Measurements from ENCODE around the gene RIPOR3. TPM values are rescaled to one million over a fixed set of nuclear protein-coding genes. Genes with fewer than 3 reads are reported as not detected.

RIPOR3 gene
- total and polyA plus RNA-seq, 9 of the 15 experiments (the other 6 are each of a cell fraction or from before 2014, with no cell fraction given), result 3.3 to 62.7 (median 21.4) TPM

DNA sequence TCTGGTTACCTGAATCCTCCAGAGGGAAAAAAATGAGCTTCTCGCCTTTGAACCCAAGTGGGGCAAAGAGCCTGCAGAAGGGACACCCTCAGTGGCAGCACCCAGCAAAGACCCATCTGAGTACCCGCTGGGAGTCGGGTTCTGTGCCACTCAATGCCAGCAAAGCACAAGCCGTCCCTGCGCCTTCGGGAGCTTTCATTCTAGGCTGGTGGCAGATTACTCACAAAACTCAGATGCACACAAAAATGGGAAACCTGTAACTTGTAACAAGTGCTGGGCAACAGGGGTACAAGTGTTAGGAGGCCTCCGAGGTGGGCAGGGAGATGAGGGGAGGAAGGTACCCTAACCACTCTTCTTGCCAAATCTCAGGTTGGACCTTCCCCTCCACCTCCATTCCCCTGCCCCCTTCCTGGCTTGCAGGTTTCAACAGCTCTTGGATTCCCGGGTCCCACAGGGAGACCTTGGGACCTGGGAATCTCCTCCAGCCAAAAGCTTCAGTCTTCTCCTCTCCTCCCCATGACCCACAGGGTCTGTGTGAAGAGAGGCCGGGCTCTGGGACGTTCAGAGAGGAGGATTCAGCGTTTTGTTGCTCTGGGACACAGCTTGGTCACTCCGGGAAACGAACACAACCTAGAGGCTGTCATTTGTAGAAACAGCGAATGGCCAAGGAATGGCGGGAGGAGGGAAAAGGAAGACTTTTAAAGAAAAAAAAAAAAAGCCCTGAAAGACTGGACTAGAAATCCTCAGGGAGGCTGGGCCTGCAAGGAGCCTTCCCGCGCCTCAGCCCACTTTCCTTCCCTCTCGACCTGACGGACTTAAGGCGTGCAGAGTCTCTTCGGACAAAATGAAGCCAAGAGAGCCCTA, 38.8 kb upstream of the RIPOR3 start (continued):
- TF ChIP-seq, protein P1, sequence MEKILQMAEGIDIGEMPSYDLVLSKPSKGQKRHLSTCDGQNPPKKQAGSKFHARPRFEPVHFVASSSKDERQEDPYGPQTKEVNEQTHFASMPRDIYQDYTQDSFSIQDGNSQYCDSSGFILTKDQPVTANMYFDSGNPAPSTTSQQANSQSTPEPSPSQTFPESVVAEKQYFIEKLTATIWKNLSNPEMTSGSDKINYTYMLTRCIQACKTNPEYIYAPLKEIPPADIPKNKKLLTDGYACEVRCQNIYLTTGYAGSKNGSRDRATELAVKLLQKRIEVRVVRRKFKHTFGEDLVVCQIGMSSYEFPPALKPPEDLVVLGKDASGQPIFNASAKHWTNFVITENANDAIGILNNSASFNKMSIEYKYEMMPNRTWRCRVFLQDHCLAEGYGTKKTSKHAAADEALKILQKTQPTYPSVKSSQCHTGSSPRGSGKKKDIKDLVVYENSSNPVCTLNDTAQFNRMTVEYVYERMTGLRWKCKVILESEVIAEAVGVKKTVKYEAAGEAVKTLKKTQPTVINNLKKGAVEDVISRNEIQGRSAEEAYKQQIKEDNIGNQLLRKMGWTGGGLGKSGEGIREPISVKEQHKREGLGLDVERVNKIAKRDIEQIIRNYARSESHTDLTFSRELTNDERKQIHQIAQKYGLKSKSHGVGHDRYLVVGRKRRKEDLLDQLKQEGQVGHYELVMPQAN (IDR thresholded peaks at IDR 0.05; ENCODE audit: borderline replicate concordance), result peak; percentile 20; the same call in 1 of the 2 replicates
- TF ChIP-seq ZFX (CRISPR knock-in tag; IDR thresholded peaks at IDR 0.05) (0 out of 2 replicates have a peak, but pooled peaks have one; percentile 51), ZNF408 (CRISPR knock-in tag; IDR thresholded peaks at IDR 0.05; ENCODE audit: low read depth) (no peak), RFX1 (IDR thresholded peaks at IDR 0.05) (peak; percentile 61), SIN3A (IDR thresholded peaks at IDR 0.05; ENCODE audit: borderline replicate concordance in 2 of 2, control insufficient read depth in 1 of 2, low read depth in 2 of 2, low read length in 2 of 2) (peak in 1 of 2 experiments; percentile 48; a peak in 1 of 4 replicates), KLF6 (CRISPR knock-in tag; IDR thresholded peaks at IDR 0.05; ENCODE audit: borderline replicate concordance) (no peak), ARID1B (IDR thresholded peaks at IDR 0.05) (no peak), CHD2 (IDR thresholded peaks at IDR 0.05; ENCODE audit: low read depth, low read length) (no peak), POU5F1 (IDR thresholded peaks at IDR 0.05; ENCODE audit: borderline replicate concordance, low read depth, low read length, partially characterized antibody) (no peak), XRCC3 (IDR thresholded peaks at IDR 0.05) (no peak), ZBTB8A (IDR thresholded peaks at IDR 0.05; ENCODE audit: partially characterized antibody) (no peak), SMAD4 (CRISPR knock-in tag; conservative IDR thresholded peaks at IDR 0.05) (no peak)
- TF ChIP-seq, protein P2, sequence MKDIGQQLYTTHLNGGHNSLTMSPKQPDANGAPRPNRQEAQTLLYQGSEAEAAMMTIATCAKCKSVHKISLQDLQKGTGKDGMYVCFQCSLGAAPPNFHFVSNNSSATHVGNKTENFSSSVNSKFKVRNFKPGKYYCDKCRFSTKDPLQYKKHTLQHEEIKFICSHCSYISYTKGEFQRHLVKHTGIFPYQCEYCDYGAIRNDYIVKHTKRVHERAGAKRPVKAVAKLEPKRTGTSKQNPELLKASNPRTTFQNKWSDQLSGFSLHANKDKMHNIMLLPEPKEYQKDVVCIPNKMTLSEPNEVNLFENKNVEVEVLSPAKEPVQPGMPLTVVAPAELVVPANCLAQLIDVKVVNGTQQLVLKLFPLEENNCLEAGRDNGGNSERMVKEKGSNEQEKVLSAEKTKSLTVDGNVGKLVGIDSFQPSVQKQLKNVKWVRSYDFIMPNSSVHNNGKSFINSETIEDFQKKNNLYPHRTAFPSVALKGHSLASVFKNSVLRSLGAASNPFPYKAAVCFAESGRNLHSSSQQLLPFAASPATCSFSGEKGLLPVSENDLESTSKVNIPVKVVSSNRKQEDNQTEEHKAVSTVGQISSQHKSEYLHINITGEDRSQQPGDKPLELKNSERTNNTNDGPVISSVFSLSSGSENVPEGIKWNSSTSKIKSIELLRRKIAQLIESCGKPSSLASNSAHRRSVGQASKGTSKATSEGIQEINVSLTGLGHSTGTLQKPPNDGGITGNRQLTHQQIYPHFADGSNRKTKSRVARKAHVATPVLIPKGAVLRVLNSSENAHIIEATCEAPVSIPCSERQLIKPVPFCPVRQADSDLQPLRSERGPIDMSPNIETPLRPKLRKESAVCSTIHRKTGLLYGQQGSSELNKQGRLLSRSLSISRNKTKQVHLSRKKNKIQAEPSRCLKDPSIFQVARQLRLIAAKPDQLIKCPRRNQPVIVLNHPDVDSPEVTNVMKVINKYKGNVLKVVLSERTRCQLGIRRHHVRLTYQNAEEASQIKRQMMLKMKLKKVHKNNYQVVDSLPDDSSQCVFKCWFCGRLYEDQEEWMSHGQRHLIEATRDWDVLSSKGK (CRISPR knock-in tag; IDR thresholded peaks at IDR 0.05), result no peak
- TF ChIP-seq, protein P3, sequence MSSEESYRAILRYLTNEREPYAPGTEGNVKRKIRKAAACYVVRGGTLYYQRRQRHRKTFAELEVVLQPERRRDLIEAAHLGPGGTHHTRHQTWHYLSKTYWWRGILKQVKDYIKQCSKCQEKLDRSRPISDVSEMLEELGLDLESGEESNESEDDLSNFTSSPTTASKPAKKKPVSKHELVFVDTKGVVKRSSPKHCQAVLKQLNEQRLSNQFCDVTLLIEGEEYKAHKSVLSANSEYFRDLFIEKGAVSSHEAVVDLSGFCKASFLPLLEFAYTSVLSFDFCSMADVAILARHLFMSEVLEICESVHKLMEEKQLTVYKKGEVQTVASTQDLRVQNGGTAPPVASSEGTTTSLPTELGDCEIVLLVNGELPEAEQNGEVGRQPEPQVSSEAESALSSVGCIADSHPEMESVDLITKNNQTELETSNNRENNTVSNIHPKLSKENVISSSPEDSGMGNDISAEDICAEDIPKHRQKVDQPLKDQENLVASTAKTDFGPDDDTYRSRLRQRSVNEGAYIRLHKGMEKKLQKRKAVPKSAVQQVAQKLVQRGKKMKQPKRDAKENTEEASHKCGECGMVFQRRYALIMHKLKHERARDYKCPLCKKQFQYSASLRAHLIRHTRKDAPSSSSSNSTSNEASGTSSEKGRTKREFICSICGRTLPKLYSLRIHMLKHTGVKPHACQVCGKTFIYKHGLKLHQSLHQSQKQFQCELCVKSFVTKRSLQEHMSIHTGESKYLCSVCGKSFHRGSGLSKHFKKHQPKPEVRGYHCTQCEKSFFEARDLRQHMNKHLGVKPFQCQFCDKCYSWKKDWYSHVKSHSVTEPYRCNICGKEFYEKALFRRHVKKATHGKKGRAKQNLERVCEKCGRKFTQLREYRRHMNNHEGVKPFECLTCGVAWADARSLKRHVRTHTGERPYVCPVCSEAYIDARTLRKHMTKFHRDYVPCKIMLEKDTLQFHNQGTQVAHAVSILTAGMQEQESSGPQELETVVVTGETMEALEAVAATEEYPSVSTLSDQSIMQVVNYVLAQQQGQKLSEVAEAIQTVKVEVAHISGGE (CRISPR knock-in tag; IDR thresholded peaks at IDR 0.05), result peak in 1 of 3 experiments; percentile 72; a peak in 2 of 6 replicates
- TF ChIP-seq, protein P4, sequence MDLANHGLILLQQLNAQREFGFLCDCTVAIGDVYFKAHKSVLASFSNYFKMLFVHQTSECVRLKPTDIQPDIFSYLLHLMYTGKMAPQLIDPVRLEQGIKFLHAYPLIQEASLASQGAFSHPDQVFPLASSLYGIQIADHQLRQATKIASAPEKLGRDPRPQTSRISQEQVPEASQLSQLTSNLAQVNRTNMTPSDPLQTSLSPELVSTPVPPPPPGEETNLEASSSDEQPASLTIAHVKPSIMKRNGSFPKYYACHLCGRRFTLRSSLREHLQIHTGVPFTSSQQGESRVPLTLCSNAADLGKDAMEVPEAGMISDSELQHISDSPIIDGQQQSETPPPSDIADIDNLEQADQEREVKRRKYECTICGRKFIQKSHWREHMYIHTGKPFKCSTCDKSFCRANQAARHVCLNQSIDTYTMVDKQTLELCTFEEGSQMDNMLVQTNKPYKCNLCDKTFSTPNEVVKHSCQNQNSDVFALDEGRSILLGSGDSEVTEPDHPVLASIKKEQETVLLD (IDR thresholded peaks at IDR 0.05), result no peak

Measured in K562 (cell line).